ENCODE data around the gene SLC17A9. TPM values are rescaled to one million over a fixed set of nuclear protein-coding genes. Genes with fewer than 3 reads are reported as not detected.

SLC17A9 gene
- total RNA-seq, 1 donor from 2014 or later, result not detected

GRCh38 chr20:62989201-62989601 lies 36.7 kb downstream of the SLC17A9 start:
- H3K4me3 ChIP-seq (ENCODE audit: low read length in 3 of 3), result no peak overlapping the region
- H3K9ac ChIP-seq (ENCODE audit: low read depth in 1 of 3, low read length in 3 of 3), result no peak overlapping the region

DNA sequence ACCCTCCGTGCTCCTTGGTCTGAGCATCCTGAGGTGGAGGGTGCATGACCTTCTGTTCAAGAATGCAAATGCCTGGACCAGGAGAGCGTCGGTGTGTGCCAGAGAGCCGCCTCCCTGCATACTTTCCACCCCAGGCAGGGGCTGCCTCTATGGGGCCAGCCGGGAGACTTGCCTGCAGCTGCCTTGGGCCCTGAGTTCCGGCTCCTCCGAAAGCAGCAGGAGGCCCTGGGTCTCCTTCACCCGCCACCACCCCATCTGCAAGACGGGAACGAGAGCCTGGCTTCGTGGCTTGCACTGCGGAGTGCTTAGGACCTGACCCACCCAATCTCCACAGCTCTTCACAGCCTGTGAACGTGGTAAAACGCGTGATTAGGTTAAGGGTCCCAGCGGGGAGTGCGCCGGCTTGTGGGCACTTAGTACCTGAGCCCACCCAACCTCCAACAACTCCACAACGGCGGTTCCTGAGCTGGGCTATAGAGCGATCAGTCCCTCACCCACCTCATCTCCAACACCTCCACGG lies 37.9 kb downstream of the SLC17A9 start:
- H3K27me3 ChIP-seq (ENCODE audit: control insufficient read depth in 3 of 3, insufficient read depth in 3 of 3, low read length in 3 of 3), result peaks cover 60 to 70% (median 66%) of the 10 kb centered on the region in 3 donors
- H3K4me3 ChIP-seq (ENCODE audit: low read length in 3 of 3), result no peak overlapping the region
- H3K27ac ChIP-seq (ENCODE audit: low read depth, low read length), result no peak overlapping the region
- no peak overlapping the region for H3K9ac ChIP-seq (ENCODE audit: low read depth in 1 of 3, low read length in 3 of 3)
- H3K4me1 ChIP-seq (ENCODE audit: control insufficient read depth in 3 of 3, insufficient read depth in 3 of 3, low read length in 3 of 3), result peaks cover 0 to 3% (median 0%) of the 10 kb centered on the region in 3 donors
- no peaks in the 10 kb centered on the region for H3K36me3 ChIP-seq (ENCODE audit: control insufficient read depth in 3 of 3, insufficient read depth in 3 of 3, low read length in 3 of 3)
- H3K9me3 ChIP-seq (ENCODE audit: control insufficient read depth in 3 of 3, low read length in 3 of 3), result no peaks in the 10 kb centered on the region

More at GRCh38 chr20:62989201-62989601, 36.7 kb downstream of the SLC17A9 start:
- Histone ChIP-seq H3K4me1 (ENCODE audit: control insufficient read depth in 3 of 3, insufficient read depth in 3 of 3, low read length in 3 of 3) (peaks cover 0 to 3% (median 0%) of the 10 kb centered on the region in 3 donors), H3K36me3 (ENCODE audit: control insufficient read depth in 3 of 3, insufficient read depth in 3 of 3, low read length in 3 of 3) (no peaks in the 10 kb centered on the region), H3K27ac (ENCODE audit: low read depth, low read length) (no peak overlapping the region), H3K27me3 (ENCODE audit: control insufficient read depth in 3 of 3, insufficient read depth in 3 of 3, low read length in 3 of 3) (peaks cover 59 to 69% (median 63%) of the 10 kb centered on the region in 3 donors), H3K9me3 (ENCODE audit: control insufficient read depth in 3 of 3, low read length in 3 of 3) (no peaks in the 10 kb centered on the region)

GRCh38 chr20:62991196-62991807 lies 38.8 kb downstream of the SLC17A9 start:
- Histone ChIP-seq H3K9me3 (ENCODE audit: control insufficient read depth in 3 of 3, low read length in 3 of 3) (no peaks in the 10 kb centered on the region), H3K27me3 (ENCODE audit: control insufficient read depth in 3 of 3, insufficient read depth in 3 of 3, low read length in 3 of 3) (peaks cover 63 to 70% (median 65%) of the 10 kb centered on the region in 3 donors)

DNA sequence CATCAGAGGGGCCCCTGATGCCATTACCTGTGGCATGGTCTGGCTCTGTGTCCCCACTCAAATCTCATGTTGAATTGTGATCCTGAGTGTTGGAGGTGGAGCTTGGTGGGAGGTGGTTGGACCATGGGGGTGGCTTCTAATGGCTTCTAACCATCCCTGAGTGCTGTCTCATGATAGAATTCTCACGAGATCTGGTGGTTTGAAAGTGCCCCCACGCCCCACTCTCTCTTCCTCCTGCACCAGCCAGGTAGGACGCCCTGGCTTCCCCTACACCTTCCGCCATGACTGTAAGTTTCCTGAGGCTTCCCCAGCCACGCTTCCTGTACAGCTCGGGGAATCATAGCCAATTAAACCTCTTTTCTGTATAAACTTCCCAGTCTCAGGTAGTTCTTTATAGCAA lies 39.4 kb downstream of the SLC17A9 start:
- H3K36me3 ChIP-seq (ENCODE audit: control insufficient read depth in 3 of 3, insufficient read depth in 3 of 3, low read length in 3 of 3), result no peaks in the 10 kb centered on the region
- H3K27ac ChIP-seq (ENCODE audit: low read depth, low read length), result no peak overlapping the region
- H3K9me3 ChIP-seq (ENCODE audit: control insufficient read depth in 3 of 3, low read length in 3 of 3), result no peaks in the 10 kb centered on the region
- H3K27me3 ChIP-seq (ENCODE audit: control insufficient read depth in 3 of 3, insufficient read depth in 3 of 3, low read length in 3 of 3), result peaks cover 65 to 73% (median 66%) of the 10 kb centered on the region in 3 donors
- H3K4me3 ChIP-seq (ENCODE audit: low read length in 3 of 3), result no peak overlapping the region
- peaks cover 0 to 3% (median 0%) of the 10 kb centered on the region in 3 donors for H3K4me1 ChIP-seq (ENCODE audit: control insufficient read depth in 3 of 3, insufficient read depth in 3 of 3, low read length in 3 of 3)
- no peak overlapping the region for H3K9ac ChIP-seq (ENCODE audit: low read depth in 1 of 3, low read length in 3 of 3)

More at GRCh38 chr20:62991196-62991807, 38.8 kb downstream of the SLC17A9 start:
- H3K4me1 ChIP-seq (ENCODE audit: control insufficient read depth in 3 of 3, insufficient read depth in 3 of 3, low read length in 3 of 3), result peaks cover 0 to 3% (median 0%) of the 10 kb centered on the region in 3 donors
- no peaks in the 10 kb centered on the region for H3K36me3 ChIP-seq (ENCODE audit: control insufficient read depth in 3 of 3, insufficient read depth in 3 of 3, low read length in 3 of 3)
- no peak overlapping the region for H3K27ac ChIP-seq (ENCODE audit: low read depth, low read length)
- H3K9ac ChIP-seq (ENCODE audit: low read depth in 1 of 3, low read length in 3 of 3), result no peak overlapping the region
- H3K4me3 ChIP-seq (ENCODE audit: low read length in 3 of 3), result no peak overlapping the region

- Histone ChIP-seq H3K4me1 (ENCODE audit: control insufficient read depth in 3 of 3, insufficient read depth in 3 of 3, low read length in 3 of 3) (peaks cover 0 to 3% (median 0%) of the 10 kb centered on the region in 3 donors), H3K4me3 (ENCODE audit: low read length in 3 of 3) (no peak overlapping the region), H3K27me3 (ENCODE audit: control insufficient read depth in 3 of 3, insufficient read depth in 3 of 3, low read length in 3 of 3) (peaks cover 73 to 82% (median 75%) of the 10 kb centered on the region in 3 donors), H3K9me3 (ENCODE audit: control insufficient read depth in 3 of 3, low read length in 3 of 3) (no peaks in the 10 kb centered on the region), H3K9ac (ENCODE audit: low read depth in 1 of 3, low read length in 3 of 3) (no peak overlapping the region), H3K36me3 (ENCODE audit: control insufficient read depth in 3 of 3, insufficient read depth in 3 of 3, low read length in 3 of 3) (no peaks in the 10 kb centered on the region), H3K27ac (ENCODE audit: low read depth, low read length) (no peak overlapping the region)
Observed at GRCh38 chr20:62993856-62994494, 41.5 kb downstream of the SLC17A9 start.

DNA sequence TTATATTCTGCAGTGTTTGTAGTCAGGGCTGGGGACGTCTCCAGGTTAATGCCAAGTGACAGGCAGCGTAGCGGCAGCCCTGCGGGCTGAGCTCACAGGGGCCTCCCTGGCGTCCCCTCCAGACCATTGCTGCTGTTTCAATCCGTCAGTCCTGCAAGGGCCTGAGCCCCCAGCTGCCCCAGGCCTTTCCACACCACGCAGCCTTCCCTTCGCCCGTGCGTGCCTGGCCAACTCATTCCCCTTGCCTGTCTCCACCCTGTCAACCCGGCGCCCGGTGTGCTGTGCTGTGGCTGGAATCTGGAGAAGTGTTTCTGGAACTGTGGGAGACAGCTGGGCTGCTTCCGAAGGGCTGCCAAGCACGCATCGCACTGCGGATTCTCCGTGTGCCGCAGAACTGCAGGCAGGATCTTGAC lies 42.4 kb downstream of the SLC17A9 start:
- H3K27me3 ChIP-seq (ENCODE audit: control insufficient read depth in 3 of 3, insufficient read depth in 3 of 3, low read length in 3 of 3), result peaks cover 76 to 88% (median 81%) of the 10 kb centered on the region in 3 donors

DNA sequence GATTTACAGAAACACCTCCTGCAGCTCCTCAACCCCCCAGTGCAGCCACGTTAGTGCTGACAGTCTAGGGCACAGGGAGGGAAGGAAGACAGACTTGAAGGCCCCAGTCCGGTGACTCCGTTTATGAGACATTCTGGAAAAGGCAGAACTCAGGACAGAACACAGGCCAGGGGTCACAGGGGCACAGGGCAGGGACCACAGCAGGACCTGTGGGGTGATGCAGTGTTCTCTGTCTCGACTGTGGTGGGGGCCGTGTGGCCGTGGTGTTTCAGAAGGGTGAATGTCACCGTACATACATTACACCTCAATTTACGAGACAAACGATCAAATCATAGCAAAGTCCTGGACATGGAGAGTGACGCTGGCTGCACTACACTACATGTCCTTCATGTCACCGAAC lies 43.0 kb downstream of the SLC17A9 start:
- no peak overlapping the region for H3K9ac ChIP-seq (ENCODE audit: low read depth in 1 of 3, low read length in 3 of 3)
- H3K27ac ChIP-seq (ENCODE audit: low read depth, low read length), result no peak overlapping the region
- no peak overlapping the region for H3K4me3 ChIP-seq (ENCODE audit: low read length in 3 of 3)
- no peaks in the 10 kb centered on the region for H3K4me1 ChIP-seq (ENCODE audit: control insufficient read depth in 3 of 3, insufficient read depth in 3 of 3, low read length in 3 of 3)
- H3K27me3 ChIP-seq (ENCODE audit: control insufficient read depth in 3 of 3, insufficient read depth in 3 of 3, low read length in 3 of 3), result peaks cover 79 to 90% (median 86%) of the 10 kb centered on the region in 3 donors
- H3K36me3 ChIP-seq (ENCODE audit: control insufficient read depth in 3 of 3, insufficient read depth in 3 of 3, low read length in 3 of 3), result no peaks in the 10 kb centered on the region
- H3K9me3 ChIP-seq (ENCODE audit: control insufficient read depth in 3 of 3, low read length in 3 of 3), result no peaks in the 10 kb centered on the region

More for the DNA sequence above, 42.4 kb downstream of the SLC17A9 start:
- Histone ChIP-seq H3K9ac (ENCODE audit: low read depth in 1 of 3, low read length in 3 of 3) (no peak overlapping the region), H3K36me3 (ENCODE audit: control insufficient read depth in 3 of 3, insufficient read depth in 3 of 3, low read length in 3 of 3) (no peaks in the 10 kb centered on the region), H3K27ac (ENCODE audit: low read depth, low read length) (no peak overlapping the region), H3K9me3 (ENCODE audit: control insufficient read depth in 3 of 3, low read length in 3 of 3) (no peaks in the 10 kb centered on the region), H3K4me3 (ENCODE audit: low read length in 3 of 3) (no peak overlapping the region), H3K4me1 (ENCODE audit: control insufficient read depth in 3 of 3, insufficient read depth in 3 of 3, low read length in 3 of 3) (no peaks in the 10 kb centered on the region)

GRCh38 chr20:62995898-62996595 lies 43.5 kb downstream of the SLC17A9 start:
- Histone ChIP-seq H3K9me3 (ENCODE audit: control insufficient read depth in 3 of 3, low read length in 3 of 3) (no peaks in the 10 kb centered on the region), H3K9ac (ENCODE audit: low read depth in 1 of 3, low read length in 3 of 3) (no peak overlapping the region), H3K4me1 (ENCODE audit: control insufficient read depth in 3 of 3, insufficient read depth in 3 of 3, low read length in 3 of 3) (no peaks in the 10 kb centered on the region), H3K36me3 (ENCODE audit: control insufficient read depth in 3 of 3, insufficient read depth in 3 of 3, low read length in 3 of 3) (no peaks in the 10 kb centered on the region), H3K27ac (ENCODE audit: low read depth, low read length) (no peak overlapping the region), H3K4me3 (ENCODE audit: low read length in 3 of 3) (no peak overlapping the region), H3K27me3 (ENCODE audit: control insufficient read depth in 3 of 3, insufficient read depth in 3 of 3, low read length in 3 of 3) (peaks cover 79 to 90% (median 86%) of the 10 kb centered on the region in 3 donors)

DNA sequence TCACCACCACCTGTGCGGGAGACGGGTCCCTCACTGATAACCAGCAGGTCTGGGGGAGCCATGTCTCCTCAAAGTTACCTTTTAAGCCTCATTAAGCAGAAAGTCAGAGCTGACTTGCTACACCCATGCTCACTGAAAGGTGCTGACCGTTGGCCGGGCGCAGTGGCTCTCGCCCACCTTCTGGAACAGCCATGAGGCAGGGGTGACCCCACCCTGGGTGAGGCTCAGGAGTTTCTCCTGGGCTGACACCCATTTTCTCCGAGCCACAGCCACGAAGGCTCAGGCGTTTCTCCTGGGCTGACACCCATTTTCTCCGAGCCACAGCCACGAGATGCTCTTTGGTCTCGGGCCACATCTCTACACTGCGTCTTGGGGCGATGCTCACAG lies 44.1 kb downstream of the SLC17A9 start:
- Histone ChIP-seq H3K4me1 (ENCODE audit: control insufficient read depth in 3 of 3, insufficient read depth in 3 of 3, low read length in 3 of 3) (no peaks in the 10 kb centered on the region), H3K4me3 (ENCODE audit: low read length in 3 of 3) (no peak overlapping the region), H3K27me3 (ENCODE audit: control insufficient read depth in 3 of 3, insufficient read depth in 3 of 3, low read length in 3 of 3) (peaks cover 78 to 90% (median 85%) of the 10 kb centered on the region in 3 donors), H3K9ac (ENCODE audit: low read depth in 1 of 3, low read length in 3 of 3) (no peak overlapping the region), H3K27ac (ENCODE audit: low read depth, low read length) (no peak overlapping the region), H3K36me3 (ENCODE audit: control insufficient read depth in 3 of 3, insufficient read depth in 3 of 3, low read length in 3 of 3) (no peaks in the 10 kb centered on the region), H3K9me3 (ENCODE audit: control insufficient read depth in 3 of 3, low read length in 3 of 3) (no peaks in the 10 kb centered on the region)

All from skeletal muscle tissue (tissue), 4 donors.